Neural cell (in vitro differentiated cells): Measurements from ENCODE around the gene WNT7B. TPM values are rescaled to one million over a fixed set of nuclear protein-coding genes. Genes with fewer than 3 reads are reported as not detected.
"Not testable (repeated sequence)": the region's sequence is repeated elsewhere in the genome, so short reads cannot be mapped to it uniquely, and the experiment has no call there.

Experiments
- H2AFZ ChIP-seq: fragments of 200-600, 300-800 bp; sonication (generic), shearing (Covaris generic); 2 replicates; pipeline ENCODE4 v1.6.0; 2014; ENCODE audit warnings: low read depth, mild to moderate bottlenecking, antibody characterized with exemption, low read length, moderate library complexity
- H3F3A ChIP-seq: fragments of 200-600 bp; shearing (Covaris generic); 2 replicates; pipeline ENCODE4 v1.6.1; 2016; ENCODE audit warnings: mild to moderate bottlenecking, moderate library complexity, mixed read lengths, antibody characterized with exemption, low read length; ENCODE audit not compliant: insufficient read depth, poor library complexity, severe bottlenecking
- H3K27ac ChIP-seq: fragments of 200-600, 300-800 bp; sonication (generic), shearing (Covaris generic); 2 replicates; pipeline ENCODE4 v1.5.1; 2014; ENCODE audit warnings: mild to moderate bottlenecking, low read length, moderate library complexity
- H3K27me3 ChIP-seq: fragments of 300-800, 200-600 bp; sonication (generic), shearing (Covaris generic); 2 replicates; pipeline ENCODE4 v1.6.0; 2014; ENCODE audit warnings: mild to moderate bottlenecking, low read depth, low read length, moderate library complexity; ENCODE audit not compliant: insufficient read depth
- H3K36me3 ChIP-seq: fragments of 300-800, 200-600 bp; sonication (generic), shearing (Covaris generic); 2 replicates; pipeline ENCODE4 v1.5.1; 2014; ENCODE audit warnings: mild to moderate bottlenecking, antibody characterized with exemption, low read length, moderate library complexity; ENCODE audit not compliant: insufficient read depth
- H3K4me2 ChIP-seq: fragments of 300-800, 200-600 bp; sonication (generic), shearing (Covaris generic); 2 replicates; pipeline ENCODE4 v1.6.0; 2014; ENCODE audit warnings: mild to moderate bottlenecking, low read length
- H3K4me3 ChIP-seq: fragments of 300-800, 200-600 bp; sonication (generic), shearing (Covaris generic); 2 replicates; pipeline ENCODE4 v1.5.1; 2014; ENCODE audit warnings: mild to moderate bottlenecking, low read length, moderate library complexity
- H3K79me2 ChIP-seq: fragments of 200-600 bp; shearing (Covaris generic); replicated peaks from 2 replicates; pipeline ENCODE4 v1.6.0; 2014; ENCODE audit warnings: mild to moderate bottlenecking, low read length, moderate library complexity; ENCODE audit not compliant: insufficient read depth
- H3K9ac ChIP-seq: fragments of 300-800, 200-600 bp; sonication (generic), shearing (Covaris generic); 2 replicates; pipeline ENCODE4 v1.6.1; 2016; ENCODE audit warnings: mild to moderate bottlenecking, low read length, mixed read lengths
- H3K9me2 ChIP-seq: fragments of 200-600 bp; shearing (Covaris generic); 2 replicates; pipeline ENCODE4 v1.6.1; 2016; ENCODE audit warnings: mild to moderate bottlenecking, low read length, mixed read lengths; ENCODE audit not compliant: insufficient read depth
- H3K9me3 ChIP-seq: fragments of 200-600, 300-800 bp; sonication (generic), shearing (Covaris generic); 2 replicates; pipeline ENCODE4 v1.6.1; 2016; ENCODE audit warnings: mild to moderate bottlenecking, mixed run types, low read length, moderate library complexity, mixed read lengths
- H4K20me1 ChIP-seq: fragments of 200-600 bp; shearing (Covaris generic); 2 replicates; pipeline ENCODE4 v1.6.1; 2016; ENCODE audit warnings: mild to moderate bottlenecking, mixed run types; ENCODE audit not compliant: insufficient read depth
- CTCF ChIP-seq: fragments of 450-650 bp; IDR thresholded peaks from 2 replicates; pipeline ENCODE4 v1.5.1; 2014; ENCODE audit warnings: antibody characterized with exemption, mild to moderate bottlenecking, moderate library complexity; ENCODE audit not compliant: poor library complexity, severe bottlenecking
- EP300 ChIP-seq: fragments of 450-650 bp; conservative IDR thresholded peaks from 2 replicates; pipeline ENCODE4 v1.6.1; 2014; ENCODE audit warnings: antibody characterized with exemption, mild to moderate bottlenecking, moderate library complexity; ENCODE audit not compliant: poor library complexity, severe bottlenecking
- EZH2 ChIP-seq: fragments of 200-600, 300-800 bp; shearing (Covaris generic), sonication (generic); IDR thresholded peaks from 2 replicates; pipeline ENCODE4 v1.6.1; 2014; ENCODE audit warnings: antibody characterized with exemption, low read length, borderline replicate concordance, mild to moderate bottlenecking; ENCODE audit not compliant: insufficient read depth, poor library complexity, severe bottlenecking
- MXI1 ChIP-seq: fragments of 450-650 bp; conservative IDR thresholded peaks from 2 replicates; pipeline ENCODE4 v1.6.1; 2014; ENCODE audit warnings: antibody characterized with exemption, mild to moderate bottlenecking; ENCODE audit not compliant: poor library complexity, severe bottlenecking
- POLR2AphosphoS5 ChIP-seq: IDR thresholded peaks from 2 replicates; pipeline ENCODE4 v1.6.1; 2012
- RAD21 ChIP-seq: fragments of 450-650 bp; conservative IDR thresholded peaks from 2 replicates; pipeline ENCODE4 v1.6.1; 2014; ENCODE audit warnings: antibody characterized with exemption, mild to moderate bottlenecking, moderate library complexity
- REST ChIP-seq: IDR thresholded peaks from 2 replicates; pipeline ENCODE4 v1.6.1; 2012; ENCODE audit warnings: borderline replicate concordance
- SMC3 ChIP-seq: fragments of 450-650 bp; conservative IDR thresholded peaks from 2 replicates; pipeline ENCODE4 v1.6.1; 2014; ENCODE audit warnings: antibody characterized with exemption, mild to moderate bottlenecking, moderate library complexity; ENCODE audit not compliant: poor library complexity
- TAF1 ChIP-seq: IDR thresholded peaks from 2 replicates; pipeline ENCODE4 v1.6.1; 2012; ENCODE audit warnings: low read depth
- polyA plus RNA-seq: library from polyadenylated mRNA; depleted of rRNA; stranded (reverse); fragments of >200 nt; gene quantifications from 2 replicates; pipeline ENCODE4 v1.2.3, GENCODE V29; 2014

The WNT7B gene
- polyA plus RNA-seq, 1 donor from 2014 or later, result 0.16 TPM

GRCh38 chr22:46006379-46007002 is 29.5 kb upstream of the WNT7B start:
- no peaks in the 10 kb centered on the region for H3K36me3 ChIP-seq
- H3K27me3 ChIP-seq, result no peaks in the 10 kb centered on the region
- H3K9me2 ChIP-seq, result no peaks in the 10 kb centered on the region
- TF ChIP-seq CTCF (peak; percentile 89), MXI1 (no peak), RAD21 (peak; percentile 73), SMC3 (peak; percentile 83), TAF1 (no peak), EZH2 (no peak)
- H2AFZ ChIP-seq, result no peak overlapping the region
- no peaks in the 10 kb centered on the region for H3K79me2 ChIP-seq
- H3K27ac ChIP-seq, result no peak overlapping the region
- no peaks in the 10 kb centered on the region for H3F3A ChIP-seq
- peaks cover 8% of the 10 kb centered on the region for H3K9me3 ChIP-seq
- no peak overlapping the region for H3K4me2 ChIP-seq
- no peaks in the 10 kb centered on the region for H4K20me1 ChIP-seq
- no peak overlapping the region for H3K4me3 ChIP-seq
- no peak overlapping the region for H3K9ac ChIP-seq

DNA sequence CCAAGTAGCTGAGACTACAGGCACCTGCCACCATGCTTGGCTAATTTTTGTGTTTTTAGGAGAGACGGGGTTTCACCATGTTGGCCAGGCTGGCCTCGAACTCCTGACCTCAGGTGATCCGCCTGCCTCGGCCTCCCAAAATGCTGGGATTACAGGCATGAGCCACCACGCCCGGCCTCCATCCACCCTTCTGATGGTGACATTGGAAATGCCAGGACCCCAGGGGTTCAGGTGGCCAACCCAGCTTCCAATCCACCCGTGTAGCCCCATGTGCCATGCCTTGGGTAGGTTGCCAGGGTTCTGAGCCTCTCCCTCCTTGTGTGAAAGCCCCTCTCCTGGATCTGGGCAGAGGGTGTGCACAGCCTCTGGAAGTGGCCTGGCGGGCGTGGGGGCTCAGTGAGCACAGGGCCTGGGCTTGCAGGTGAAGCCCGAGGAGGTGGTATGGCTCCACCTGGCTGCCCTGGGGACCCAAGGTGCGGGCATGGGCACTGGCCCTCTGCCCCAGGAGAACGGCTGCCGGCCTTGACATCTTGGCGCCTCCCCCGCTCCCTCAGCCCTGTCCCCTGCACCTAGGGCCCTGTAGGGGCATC is 28.2 kb upstream of the WNT7B start:
- not testable (repeated sequence) for H3K9ac ChIP-seq, H3K36me3 ChIP-seq, H2AFZ ChIP-seq, H3K27me3 ChIP-seq, H3K4me3 ChIP-seq, H3K79me2 ChIP-seq, H4K20me1 ChIP-seq, H3K27ac ChIP-seq, H3K9me2 ChIP-seq, H3K9me3 ChIP-seq, H3F3A ChIP-seq, H3K4me2 ChIP-seq

GRCh38 chr22:46004105-46004866 is 27.3 kb upstream of the WNT7B start:
- no peaks in the 10 kb centered on the region for H3K79me2 ChIP-seq
- H3K9me2 ChIP-seq, result no peaks in the 10 kb centered on the region
- no peak overlapping the region for H3K4me3 ChIP-seq
- no peak overlapping the region for H3K4me2 ChIP-seq
- no peaks in the 10 kb centered on the region for H4K20me1 ChIP-seq
- no peaks in the 10 kb centered on the region for H3K9me3 ChIP-seq
- H3K36me3 ChIP-seq, result no peaks in the 10 kb centered on the region
- TF ChIP-seq TAF1, result no peak
- TF ChIP-seq CTCF, result no peak
- no peak for TF ChIP-seq EZH2
- no peak for TF ChIP-seq SMC3
- TF ChIP-seq RAD21, result no peak
- no peak for TF ChIP-seq EP300
- no peak for TF ChIP-seq REST
- no peak for TF ChIP-seq POLR2AphosphoS5
- no peak for TF ChIP-seq MXI1
- no peak overlapping the region for H2AFZ ChIP-seq
- no peak overlapping the region for H3K9ac ChIP-seq
- H3F3A ChIP-seq, result no peaks in the 10 kb centered on the region
- no peak overlapping the region for H3K27ac ChIP-seq
- no peaks in the 10 kb centered on the region for H3K27me3 ChIP-seq
